WTC11 (cell line): ENCODE results near the gene PTCSC3.

Experiments
- CTCF ChIP-seq: fragments of 200-600 bp; IDR thresholded peaks from 2 replicates; pipeline ENCODE4 v1.8.0; 2022; ENCODE audit warnings: antibody characterized with exemption
- HMGXB4 ChIP-seq: sonication (generic); formaldehyde crosslinking; IDR thresholded peaks from 2 replicates; pipeline ENCODE4 v1.8.1; 2023; ENCODE audit warnings: mild to moderate bottlenecking, moderate library complexity, missing genetic modification reagents
- NFE2L1 ChIP-seq: sonication (generic); formaldehyde crosslinking; IDR thresholded peaks from 2 replicates; pipeline ENCODE4 v1.8.1; 2023; ENCODE audit warnings: missing genetic modification reagents
- PRDM15 ChIP-seq: sonication (generic); formaldehyde crosslinking; IDR thresholded peaks from 2 replicates; pipeline ENCODE4 v1.8.0; 2022; ENCODE audit warnings: missing genetic modification reagents
- RELA ChIP-seq: sonication (generic); formaldehyde crosslinking; IDR thresholded peaks from 2 replicates; pipeline ENCODE4 v1.8.1; 2022; ENCODE audit warnings: missing genetic modification reagents, mild to moderate bottlenecking, borderline replicate concordance
- SMAD3 ChIP-seq: sonication (generic); formaldehyde crosslinking; IDR thresholded peaks from 2 replicates; pipeline ENCODE4 v1.8.0; 2022; ENCODE audit warnings: missing genetic modification reagents, mild to moderate bottlenecking, borderline replicate concordance
- SMAD4 ChIP-seq: sonication (generic); formaldehyde crosslinking; IDR thresholded peaks from 2 replicates; pipeline ENCODE4 v1.8.0; 2022; ENCODE audit warnings: mild to moderate bottlenecking, missing genetic modification reagents
- TCF7 ChIP-seq: sonication (generic); formaldehyde crosslinking; IDR thresholded peaks from 2 replicates; pipeline ENCODE4 v1.8.0; 2022; ENCODE audit warnings: mild to moderate bottlenecking, low read depth, missing genetic modification reagents, moderate library complexity
- ZNF232 ChIP-seq: sonication (generic); formaldehyde crosslinking; IDR thresholded peaks from 2 replicates; pipeline ENCODE4 v1.8.0; 2022; ENCODE audit warnings: mild to moderate bottlenecking, missing genetic modification reagents
- ZNF263 ChIP-seq: sonication (generic); formaldehyde crosslinking; IDR thresholded peaks from 2 replicates; pipeline ENCODE4 v1.8.1; 2022; ENCODE audit warnings: low read depth, mild to moderate bottlenecking, moderate library complexity, missing genetic modification reagents
- ZNF423 ChIP-seq: fragments of 250-450 bp; sonication (Bioruptor Pico); IDR thresholded peaks from 2 replicates; pipeline ENCODE4 v2.1.2; 2022; ENCODE audit warnings: mild to moderate bottlenecking, moderate library complexity
- TF ChIP-seq, protein P1 (sequence below): sonication (generic); formaldehyde crosslinking; conservative IDR thresholded peaks from 2 replicates; pipeline ENCODE4 v1.8.1; 2023; ENCODE audit warnings: mild to moderate bottlenecking, low read depth, missing genetic modification reagents, moderate library complexity
- TF ChIP-seq, protein P2 (sequence below): fragments of 250-450 bp; sonication (Bioruptor Pico); IDR thresholded peaks from 2 replicates; pipeline ENCODE4 v1.9.0; 2021; ENCODE audit warnings: mild to moderate bottlenecking
- TF ChIP-seq, protein P3 (sequence below): sonication (generic); formaldehyde crosslinking; IDR thresholded peaks from 2 replicates; pipeline ENCODE4 v1.8.1; 2023; ENCODE audit warnings: mild to moderate bottlenecking, missing genetic modification reagents, moderate library complexity

DNA sequence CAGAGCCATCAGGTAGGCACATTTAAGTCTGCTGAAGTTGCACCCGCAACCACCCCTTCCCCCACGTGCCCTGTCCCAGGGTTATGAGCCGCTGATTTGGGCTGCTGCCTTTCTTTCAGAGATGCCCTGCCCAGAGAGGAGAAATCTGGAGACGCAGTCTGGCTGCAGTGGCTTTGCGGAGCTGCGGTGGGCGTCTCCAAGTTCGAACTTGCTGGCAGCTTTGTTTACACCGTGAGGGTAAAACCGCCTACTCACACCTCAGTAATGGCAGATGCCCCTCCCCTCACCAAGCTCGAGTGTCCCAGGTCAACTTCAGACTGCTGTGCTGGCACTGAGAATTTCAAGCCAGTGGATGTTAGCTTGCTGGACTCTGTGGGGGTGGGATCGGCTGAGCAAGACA lies 14.7 kb downstream of the PTCSC3 start:
- TF ChIP-seq CTCF, result no peak
- TF ChIP-seq NFE2L1 (CRISPR knock-in tag), result no peak
- TF ChIP-seq TCF7 (CRISPR knock-in tag), result no peak
- no peak for TF ChIP-seq SMAD3
- TF ChIP-seq RELA, result no peak
- no peak for TF ChIP-seq ZNF423 (CRISPR knock-in tag)
- TF ChIP-seq SMAD4, result no peak
- TF ChIP-seq PRDM15, result no peak
- TF ChIP-seq, protein P1, sequence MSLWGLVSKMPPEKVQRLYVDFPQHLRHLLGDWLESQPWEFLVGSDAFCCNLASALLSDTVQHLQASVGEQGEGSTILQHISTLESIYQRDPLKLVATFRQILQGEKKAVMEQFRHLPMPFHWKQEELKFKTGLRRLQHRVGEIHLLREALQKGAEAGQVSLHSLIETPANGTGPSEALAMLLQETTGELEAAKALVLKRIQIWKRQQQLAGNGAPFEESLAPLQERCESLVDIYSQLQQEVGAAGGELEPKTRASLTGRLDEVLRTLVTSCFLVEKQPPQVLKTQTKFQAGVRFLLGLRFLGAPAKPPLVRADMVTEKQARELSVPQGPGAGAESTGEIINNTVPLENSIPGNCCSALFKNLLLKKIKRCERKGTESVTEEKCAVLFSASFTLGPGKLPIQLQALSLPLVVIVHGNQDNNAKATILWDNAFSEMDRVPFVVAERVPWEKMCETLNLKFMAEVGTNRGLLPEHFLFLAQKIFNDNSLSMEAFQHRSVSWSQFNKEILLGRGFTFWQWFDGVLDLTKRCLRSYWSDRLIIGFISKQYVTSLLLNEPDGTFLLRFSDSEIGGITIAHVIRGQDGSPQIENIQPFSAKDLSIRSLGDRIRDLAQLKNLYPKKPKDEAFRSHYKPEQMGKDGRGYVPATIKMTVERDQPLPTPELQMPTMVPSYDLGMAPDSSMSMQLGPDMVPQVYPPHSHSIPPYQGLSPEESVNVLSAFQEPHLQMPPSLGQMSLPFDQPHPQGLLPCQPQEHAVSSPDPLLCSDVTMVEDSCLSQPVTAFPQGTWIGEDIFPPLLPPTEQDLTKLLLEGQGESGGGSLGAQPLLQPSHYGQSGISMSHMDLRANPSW (CRISPR knock-in tag), result no peak
- TF ChIP-seq, protein P2, sequence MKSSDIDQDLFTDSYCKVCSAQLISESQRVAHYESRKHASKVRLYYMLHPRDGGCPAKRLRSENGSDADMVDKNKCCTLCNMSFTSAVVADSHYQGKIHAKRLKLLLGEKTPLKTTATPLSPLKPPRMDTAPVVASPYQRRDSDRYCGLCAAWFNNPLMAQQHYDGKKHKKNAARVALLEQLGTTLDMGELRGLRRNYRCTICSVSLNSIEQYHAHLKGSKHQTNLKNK (CRISPR knock-in tag), result no peak
- no peak for TF ChIP-seq ZNF263 (CRISPR knock-in tag)
- TF ChIP-seq HMGXB4 (CRISPR knock-in tag), result no peak
- TF ChIP-seq, protein P3, sequence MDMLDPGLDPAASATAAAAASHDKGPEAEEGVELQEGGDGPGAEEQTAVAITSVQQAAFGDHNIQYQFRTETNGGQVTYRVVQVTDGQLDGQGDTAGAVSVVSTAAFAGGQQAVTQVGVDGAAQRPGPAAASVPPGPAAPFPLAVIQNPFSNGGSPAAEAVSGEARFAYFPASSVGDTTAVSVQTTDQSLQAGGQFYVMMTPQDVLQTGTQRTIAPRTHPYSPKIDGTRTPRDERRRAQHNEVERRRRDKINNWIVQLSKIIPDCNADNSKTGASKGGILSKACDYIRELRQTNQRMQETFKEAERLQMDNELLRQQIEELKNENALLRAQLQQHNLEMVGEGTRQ (CRISPR knock-in tag), result no peak
- TF ChIP-seq ZNF232 (CRISPR knock-in tag), result no peak
